ENCODE measurements around the gene TDRD5. TPM values are rescaled to one million over a fixed set of nuclear protein-coding genes. Genes with fewer than 3 reads are reported as not detected.

The TDRD5 gene
- total RNA-seq, 6 experiments from 2014 or later: not detected

DNA sequence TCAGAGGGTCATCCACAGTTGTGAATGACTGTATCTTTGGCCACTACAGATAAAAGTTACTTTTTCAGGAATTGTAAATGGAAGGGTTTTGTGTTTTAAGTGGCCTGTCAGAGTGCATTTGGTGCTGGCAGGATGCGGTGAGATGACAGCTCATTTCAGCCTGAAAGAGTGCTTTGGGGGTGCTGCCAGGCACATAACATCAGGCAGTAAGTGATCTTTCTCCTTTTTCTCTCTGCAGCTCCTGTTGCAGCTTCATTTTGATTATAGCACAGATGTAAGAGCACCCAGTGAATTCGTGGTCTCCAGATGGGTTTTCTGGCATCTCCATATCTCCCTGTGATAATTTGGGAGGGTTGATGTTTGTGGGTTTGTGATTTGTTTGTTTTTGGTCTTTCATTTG, 136.6 kb downstream of the TDRD5 start:
- no peak overlapping the region for H3K27ac Mint-ChIP-seq
- no peaks in the 10 kb centered on the region for H3K4me1 Mint-ChIP-seq (ENCODE audit: low read depth)
- no peaks in the 10 kb centered on the region for H3K9me3 Mint-ChIP-seq
- no peak overlapping the region for H3K4me3 Mint-ChIP-seq
- H3K27me3 Mint-ChIP-seq (ENCODE audit: insufficient read depth): peaks cover 3% of the 10 kb centered on the region
- no peak for DNase-seq
- H3K36me3 Mint-ChIP-seq (ENCODE audit: low read depth): no peaks in the 10 kb centered on the region
- TF ChIP-seq, protein P1, sequence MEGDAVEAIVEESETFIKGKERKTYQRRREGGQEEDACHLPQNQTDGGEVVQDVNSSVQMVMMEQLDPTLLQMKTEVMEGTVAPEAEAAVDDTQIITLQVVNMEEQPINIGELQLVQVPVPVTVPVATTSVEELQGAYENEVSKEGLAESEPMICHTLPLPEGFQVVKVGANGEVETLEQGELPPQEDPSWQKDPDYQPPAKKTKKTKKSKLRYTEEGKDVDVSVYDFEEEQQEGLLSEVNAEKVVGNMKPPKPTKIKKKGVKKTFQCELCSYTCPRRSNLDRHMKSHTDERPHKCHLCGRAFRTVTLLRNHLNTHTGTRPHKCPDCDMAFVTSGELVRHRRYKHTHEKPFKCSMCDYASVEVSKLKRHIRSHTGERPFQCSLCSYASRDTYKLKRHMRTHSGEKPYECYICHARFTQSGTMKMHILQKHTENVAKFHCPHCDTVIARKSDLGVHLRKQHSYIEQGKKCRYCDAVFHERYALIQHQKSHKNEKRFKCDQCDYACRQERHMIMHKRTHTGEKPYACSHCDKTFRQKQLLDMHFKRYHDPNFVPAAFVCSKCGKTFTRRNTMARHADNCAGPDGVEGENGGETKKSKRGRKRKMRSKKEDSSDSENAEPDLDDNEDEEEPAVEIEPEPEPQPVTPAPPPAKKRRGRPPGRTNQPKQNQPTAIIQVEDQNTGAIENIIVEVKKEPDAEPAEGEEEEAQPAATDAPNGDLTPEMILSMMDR (IDR thresholded peaks at IDR 0.05): no peak

DNA sequence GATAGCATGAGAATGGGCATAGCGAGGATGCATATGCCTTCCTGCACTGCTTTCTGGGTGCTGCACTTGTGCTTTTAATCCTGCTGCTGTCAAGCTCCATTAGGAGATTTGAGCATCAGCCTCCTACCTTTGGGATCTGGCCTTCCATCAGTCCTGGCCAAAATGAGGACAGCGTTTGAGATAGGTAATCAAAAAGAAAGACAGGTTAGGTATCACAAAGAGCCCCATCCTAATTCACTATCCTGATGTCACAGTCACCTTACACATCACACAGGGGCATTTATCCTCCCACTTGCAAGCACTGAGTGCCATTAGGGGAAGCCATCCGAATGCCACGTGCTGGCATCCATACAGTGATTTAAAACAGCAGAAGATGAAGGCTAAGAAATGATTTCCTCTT, 138.2 kb downstream of the TDRD5 start:
- Mint-ChIP-seq H3K4me3 (no peak overlapping the region), H3K4me1 (ENCODE audit: low read depth) (no peaks in the 10 kb centered on the region), H3K36me3 (ENCODE audit: low read depth) (no peaks in the 10 kb centered on the region), H3K9me3 (no peaks in the 10 kb centered on the region), H3K27ac (no peak overlapping the region), H3K27me3 (ENCODE audit: insufficient read depth) (peaks cover 3% of the 10 kb centered on the region)
- no peak for DNase-seq
- TF ChIP-seq, protein P1 (IDR thresholded peaks at IDR 0.05): no peak

DNA sequence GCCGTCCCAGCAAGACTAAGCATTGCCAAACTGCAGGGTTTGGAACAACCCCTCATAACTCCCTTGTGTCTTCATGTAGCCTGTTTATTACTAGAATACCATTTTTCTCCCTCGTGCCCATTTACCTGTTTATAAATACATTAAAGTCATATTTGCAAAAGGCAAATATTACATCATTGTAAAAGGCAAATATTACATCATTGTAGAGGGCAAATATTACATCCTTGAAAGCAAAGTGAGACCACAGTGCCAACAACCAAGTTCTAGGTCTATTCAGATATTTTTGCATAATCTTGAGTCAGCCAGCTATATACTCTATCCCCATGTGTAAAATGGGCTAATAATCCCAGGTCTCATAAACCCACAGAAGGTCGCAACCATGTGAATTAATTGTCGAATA, 140.0 kb downstream of the TDRD5 start:
- H3K36me3 Mint-ChIP-seq (ENCODE audit: low read depth): no peaks in the 10 kb centered on the region

More for the DNA sequence above, 140.0 kb downstream of the TDRD5 start:
- H3K27me3 Mint-ChIP-seq (ENCODE audit: insufficient read depth): peaks cover 5% of the 10 kb centered on the region
- H3K9me3 Mint-ChIP-seq: no peaks in the 10 kb centered on the region
- H3K27ac Mint-ChIP-seq: no peak overlapping the region
- TF ChIP-seq, protein P1 (IDR thresholded peaks at IDR 0.05): no peak
- DNase-seq: no peak
- no peak overlapping the region for H3K4me3 Mint-ChIP-seq
- no peaks in the 10 kb centered on the region for H3K4me1 Mint-ChIP-seq (ENCODE audit: low read depth)

Other genes starting within 250 kb of the TDRD5 start
- gene AXDND1, start 225.9 kb upstream of the TDRD5 start, total RNA-seq (2021; fragmentation: NEBNext Ultra II Directional; extraction: Animal tissue kit (Norgen Biotek cat#: 25700)): under 1 TPM in 1 of 6 experiments, not detected in 5; 0.50 TPM
- not detected for gene NPHS2, start 15.9 kb upstream of the TDRD5 start, total RNA-seq (2021; fragmentation: NEBNext Ultra II Directional; extraction: Animal tissue kit (Norgen Biotek cat#: 25700))
- not detected for gene FAM163A, start 151.5 kb downstream of the TDRD5 start, total RNA-seq (2021; fragmentation: NEBNext Ultra II Directional; extraction: Animal tissue kit (Norgen Biotek cat#: 25700))